Ramos (cell line): Measurements from ENCODE around the gene MSH2.
"Not testable (repeated sequence)": the region's sequence is repeated elsewhere in the genome, so short reads cannot be mapped to it uniquely, and the experiment has no call there.

Source experiments
- in situ Hi-C: fragments of 300-500 bp; cut with MboI; formaldehyde crosslinking; loops from one replicate; pipeline ENCODE4 v1.14.3; 2022; ENCODE audit warnings: low sequenced_read_pairs; ENCODE audit not compliant: unreplicated experiment

The MSH2 gene

DNA sequence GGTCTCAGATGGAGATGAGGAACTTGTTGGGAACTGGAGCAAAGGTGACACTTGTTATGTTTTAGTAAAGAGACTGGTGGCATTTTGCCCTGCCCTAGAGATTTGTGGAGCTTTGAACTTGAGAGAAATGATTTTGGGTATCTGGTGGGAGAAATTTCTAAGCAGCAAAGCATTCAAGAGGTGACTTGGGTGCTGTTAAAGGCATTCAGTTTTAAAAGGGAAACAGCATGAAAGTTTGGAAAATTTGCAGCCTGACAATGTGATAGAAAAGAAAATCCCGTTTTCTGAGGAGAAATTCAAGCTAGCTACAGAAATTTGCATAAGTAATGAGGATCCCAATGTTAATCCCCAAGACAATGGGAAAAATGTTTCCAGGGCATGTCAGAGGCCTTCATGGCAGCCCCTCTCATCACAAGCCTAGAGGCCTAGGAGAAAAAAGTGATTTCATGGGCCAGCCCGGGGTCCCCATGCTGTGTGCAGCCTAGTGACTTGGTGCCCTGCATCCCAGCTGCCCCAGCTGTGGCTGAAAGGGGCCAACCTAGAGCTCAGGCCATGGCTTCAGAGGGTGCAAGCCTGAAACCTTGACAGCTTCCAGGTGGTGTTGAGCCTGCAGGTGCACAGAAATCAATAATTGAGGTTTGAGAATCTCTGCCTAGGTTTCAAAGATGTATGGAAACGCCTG, 3.8 kb downstream of the MSH2 start:
- in situ Hi-C loops: not testable (repeated sequence)

DNA sequence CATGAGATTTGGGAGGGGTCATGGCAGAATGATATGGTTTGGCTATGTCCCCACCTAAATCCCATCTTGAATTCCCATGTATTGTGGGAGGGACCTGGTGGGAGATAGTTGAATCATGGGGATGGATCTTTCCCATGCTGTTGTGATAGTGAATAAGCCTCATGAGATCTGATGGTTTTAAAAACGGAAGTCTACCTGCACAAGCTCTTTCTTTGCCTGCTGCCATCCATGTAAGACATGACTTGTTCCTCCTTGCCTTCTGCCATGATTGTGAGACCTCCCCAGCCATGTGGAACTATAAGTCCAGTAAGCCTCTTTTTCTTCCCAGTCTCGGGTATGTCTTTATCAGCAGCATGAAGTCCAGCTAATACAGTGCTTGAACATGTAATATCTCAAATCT, 5.0 kb downstream of the MSH2 start:
- in situ Hi-C loops: not testable (repeated sequence)

DNA sequence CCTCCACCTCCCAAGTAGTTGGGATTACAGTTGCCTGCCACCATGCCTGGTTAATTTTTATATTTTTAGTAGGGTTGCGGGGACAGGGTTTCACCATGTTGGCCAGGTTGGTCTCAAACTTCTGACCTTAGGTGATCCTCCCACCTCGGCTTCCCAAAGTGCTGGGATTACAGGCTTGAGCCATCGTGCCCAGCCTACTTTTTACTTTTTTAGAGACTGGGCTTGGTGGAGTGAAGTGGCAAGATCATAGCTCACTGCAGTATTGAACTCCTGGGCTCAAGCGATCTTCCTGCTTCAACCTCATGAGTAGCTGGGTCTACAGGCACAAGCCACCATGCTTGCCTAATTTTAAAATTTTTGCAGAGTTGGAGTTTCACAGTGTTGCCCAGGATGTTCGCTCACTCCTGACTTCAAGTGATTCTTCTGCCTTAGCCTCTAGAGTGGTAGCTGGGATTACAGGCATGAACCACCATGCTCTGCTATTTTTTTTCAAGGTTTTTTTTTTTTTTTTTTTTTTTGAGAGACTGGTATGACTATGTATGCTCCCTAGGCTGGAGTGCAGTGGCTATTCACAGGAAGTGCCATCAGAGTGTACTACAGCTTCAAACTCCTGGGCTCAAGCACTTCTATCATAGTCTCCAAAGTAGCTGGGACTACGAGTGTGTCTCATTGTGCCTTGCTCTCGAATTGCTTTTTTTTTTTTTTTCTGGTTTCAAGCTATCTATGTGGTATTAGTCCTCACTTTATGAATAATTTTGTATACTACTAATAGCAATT, 11.9 kb downstream of the MSH2 start:
- in situ Hi-C loops: no loop called here

DNA sequence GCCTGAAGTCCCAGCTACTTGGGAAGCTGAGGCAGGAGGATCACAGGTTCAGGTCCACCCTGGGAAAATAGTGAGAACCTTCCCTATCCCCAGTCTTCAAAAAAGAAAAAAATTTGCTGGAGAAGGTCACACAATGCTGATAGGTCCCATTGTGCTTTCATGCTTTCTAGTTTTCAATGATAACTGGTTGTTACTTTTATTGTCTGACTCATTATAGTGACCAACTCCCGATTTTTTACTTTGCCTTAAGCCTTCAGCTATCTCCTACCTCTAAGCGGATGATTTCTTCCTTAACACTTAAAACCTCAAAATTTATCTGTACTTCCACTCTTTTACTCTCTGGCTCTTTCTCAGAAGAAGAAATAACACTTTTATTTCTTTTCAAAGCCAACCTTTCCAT, 17.3 kb downstream of the MSH2 start:
- in situ Hi-C loops: no loop called here

DNA sequence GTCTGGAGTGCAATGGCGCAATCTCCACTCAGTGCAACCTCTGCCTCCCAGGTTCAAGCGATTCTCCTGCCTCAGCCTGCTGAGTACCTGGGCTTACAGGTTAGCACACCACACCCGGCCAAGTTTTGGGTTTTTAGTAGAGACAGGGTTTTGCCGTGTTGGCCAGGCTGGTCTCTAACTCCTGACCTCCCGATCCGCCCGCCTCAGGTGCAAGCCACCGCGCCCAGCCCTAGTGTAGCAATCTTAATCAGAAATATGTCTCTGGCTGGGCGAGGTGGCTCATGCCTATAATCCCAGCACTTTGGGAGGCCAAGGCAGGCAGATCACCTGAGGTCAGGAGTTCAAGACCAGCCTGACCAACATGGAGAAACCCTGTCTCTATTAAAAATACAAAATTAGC, 17.7 kb downstream of the MSH2 start:
- in situ Hi-C loops: not testable (repeated sequence)

DNA sequence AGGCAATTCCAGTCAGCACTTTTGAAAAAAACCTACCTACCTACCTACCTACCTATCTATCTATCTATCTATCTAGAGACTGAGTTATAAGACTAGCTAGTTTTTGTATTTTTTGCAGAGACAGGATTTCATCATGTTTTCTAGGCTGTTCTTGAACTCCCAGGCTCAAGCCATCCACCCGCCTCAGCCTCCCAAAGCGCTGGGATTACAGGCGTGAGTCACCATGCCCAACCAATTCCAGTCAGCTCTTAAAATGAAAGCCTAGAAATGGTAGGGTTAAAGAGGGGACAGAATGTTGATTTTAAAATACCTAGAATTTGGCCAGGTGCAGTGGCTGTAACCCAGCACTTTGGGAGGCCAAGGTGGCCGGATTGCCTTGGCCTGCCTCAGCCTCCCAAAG, 19.1 kb downstream of the MSH2 start:
- in situ Hi-C loops: no loop called here

DNA sequence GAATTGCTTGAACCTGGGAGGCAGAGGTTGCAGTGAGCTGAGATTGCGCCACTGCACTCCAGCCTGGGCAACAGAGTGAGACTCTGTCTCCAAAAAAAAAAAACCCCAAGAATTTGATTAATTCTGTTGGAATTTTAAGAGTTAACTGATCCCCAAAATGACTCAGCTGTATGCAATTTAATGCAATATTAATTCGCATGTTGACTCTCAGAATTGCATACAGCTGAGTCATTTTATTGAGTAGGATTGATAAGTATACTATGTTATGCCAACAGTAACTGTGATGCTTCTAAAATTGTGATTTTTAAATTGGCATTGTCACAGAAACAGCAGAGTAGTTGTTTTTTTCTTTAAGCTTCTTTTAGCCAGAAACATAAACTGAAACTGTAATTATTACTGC, 19.6 kb downstream of the MSH2 start:
- in situ Hi-C loops: no loop called here

DNA sequence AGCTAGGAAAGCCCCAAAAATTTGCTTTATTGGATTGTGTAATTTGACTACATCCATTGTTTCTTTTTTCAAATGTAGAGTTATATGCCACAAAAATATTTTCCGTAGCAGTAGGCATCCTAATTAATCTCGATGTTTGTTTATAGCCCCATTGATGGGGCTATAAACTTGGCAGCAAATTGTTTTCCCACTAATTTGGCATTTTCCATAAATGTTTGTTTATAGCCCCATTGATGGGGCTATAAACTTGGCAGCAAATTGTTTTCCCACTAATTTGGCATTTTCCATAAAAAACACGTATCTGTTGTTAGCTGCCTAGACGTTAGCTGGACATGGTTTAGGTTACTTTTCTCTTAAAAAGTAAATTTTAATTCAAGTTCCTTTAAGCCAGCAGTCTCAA, 23.8 kb downstream of the MSH2 start:
- in situ Hi-C loops: no loop called here

DNA sequence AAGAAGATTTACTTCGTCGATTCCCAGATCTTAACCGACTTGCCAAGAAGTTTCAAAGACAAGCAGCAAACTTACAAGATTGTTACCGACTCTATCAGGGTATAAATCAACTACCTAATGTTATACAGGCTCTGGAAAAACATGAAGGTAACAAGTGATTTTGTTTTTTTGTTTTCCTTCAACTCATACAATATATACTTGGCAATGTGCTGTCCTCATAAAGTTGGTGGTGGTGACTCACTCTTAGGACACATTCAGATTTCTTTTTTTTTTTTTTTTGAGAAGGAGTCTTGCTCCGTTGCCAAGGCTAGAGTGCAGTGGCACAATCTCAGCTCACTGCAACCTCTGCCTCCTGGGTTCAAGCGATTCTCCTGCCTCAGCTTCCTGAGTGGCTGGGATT, 26.8 kb downstream of the MSH2 start:
- in situ Hi-C loops: loop anchor here (10.0 kb wide), 1 partner anchor 335 kb away; no protein-coding TSS in a partner anchor

DNA sequence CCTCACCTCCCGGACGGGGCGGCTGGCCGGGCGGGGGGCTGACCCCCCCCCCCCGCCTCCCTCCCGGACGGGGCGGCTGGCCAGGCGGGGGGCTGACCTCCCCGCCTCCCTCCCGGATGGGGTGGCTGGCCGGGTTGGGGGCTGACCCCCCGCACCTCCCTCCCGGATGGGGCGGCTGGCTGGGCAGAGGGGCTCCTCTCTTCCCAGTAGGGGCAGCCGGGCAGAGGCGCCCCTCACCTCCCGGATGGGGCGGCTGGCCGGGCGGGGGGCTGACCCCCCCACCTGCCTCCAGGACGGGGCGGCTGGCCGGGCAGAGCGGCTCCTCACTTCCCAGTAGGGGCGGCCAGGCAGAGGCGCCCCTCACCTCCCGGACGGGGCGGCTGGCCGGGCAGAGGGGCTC, 30.1 kb downstream of the MSH2 start:
- in situ Hi-C loops: loop anchor here (10.0 kb wide), 1 partner anchor 332 kb away; no protein-coding TSS in a partner anchor

DNA sequence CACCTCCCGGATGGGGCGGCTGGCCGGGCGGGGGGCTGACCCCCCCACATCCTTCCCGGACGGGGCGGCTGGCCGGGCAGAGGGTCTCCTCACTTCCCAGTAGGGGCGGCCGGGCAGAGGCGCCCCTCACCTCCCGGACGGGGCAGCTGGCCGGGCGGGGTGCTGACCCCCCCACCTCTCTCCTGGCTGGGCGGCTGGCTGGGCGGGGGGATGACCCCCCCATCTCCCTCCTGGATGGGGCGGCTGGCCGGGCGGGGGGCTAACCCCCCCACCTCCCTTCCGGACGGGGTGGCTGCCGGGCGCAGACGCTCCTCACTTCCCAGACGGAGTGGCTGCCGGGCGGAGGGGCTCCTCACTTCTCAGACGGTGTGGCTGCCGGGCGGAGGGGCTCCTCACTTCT, 30.5 kb downstream of the MSH2 start:
- in situ Hi-C loops: loop anchor here (10.0 kb wide), 1 partner anchor 331 kb away; no protein-coding TSS in a partner anchor

DNA sequence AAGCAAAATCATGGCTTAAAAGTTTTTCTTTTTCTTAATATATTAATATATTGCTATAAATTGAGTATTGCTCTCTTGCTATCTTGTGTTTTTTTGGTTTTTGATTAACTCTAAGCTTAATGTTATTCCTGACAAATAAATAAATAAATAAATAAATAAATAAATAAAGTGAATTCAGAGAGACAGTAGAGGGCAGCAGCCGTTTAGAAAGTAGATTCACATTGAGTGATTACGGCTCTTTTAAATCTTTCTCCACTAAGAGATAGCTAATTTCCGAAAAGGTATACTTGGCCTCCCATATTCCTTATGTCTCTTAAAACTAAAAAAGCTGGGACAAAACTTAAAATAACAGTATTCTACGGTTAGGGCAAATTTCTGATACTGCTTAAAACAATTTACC, 34.3 kb downstream of the MSH2 start:
- in situ Hi-C loops: loop anchor here (10.0 kb wide), 1 partner anchor 328 kb away; no protein-coding TSS in a partner anchor

DNA sequence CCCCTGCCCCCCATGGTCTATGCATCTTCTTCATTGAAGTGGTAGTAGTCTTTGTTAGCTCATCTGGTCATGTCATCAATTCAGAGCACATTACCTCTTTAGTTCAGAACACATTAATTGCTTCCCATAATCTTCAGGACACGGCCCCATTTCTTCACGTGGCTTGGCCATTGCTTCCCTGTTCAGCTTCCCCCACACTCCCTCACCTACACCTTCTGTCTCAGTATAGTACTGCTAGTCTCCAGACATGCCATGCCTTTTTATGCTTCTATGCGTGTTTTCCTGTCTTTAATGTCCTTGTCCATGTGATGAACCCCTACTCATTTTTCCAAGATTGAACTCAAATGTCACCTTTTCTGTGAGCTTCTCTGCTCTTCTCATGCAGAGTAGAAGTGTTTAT, 35.1 kb downstream of the MSH2 start:
- in situ Hi-C loops: loop anchor here (10.0 kb wide), 1 partner anchor 327 kb away; no protein-coding TSS in a partner anchor

DNA sequence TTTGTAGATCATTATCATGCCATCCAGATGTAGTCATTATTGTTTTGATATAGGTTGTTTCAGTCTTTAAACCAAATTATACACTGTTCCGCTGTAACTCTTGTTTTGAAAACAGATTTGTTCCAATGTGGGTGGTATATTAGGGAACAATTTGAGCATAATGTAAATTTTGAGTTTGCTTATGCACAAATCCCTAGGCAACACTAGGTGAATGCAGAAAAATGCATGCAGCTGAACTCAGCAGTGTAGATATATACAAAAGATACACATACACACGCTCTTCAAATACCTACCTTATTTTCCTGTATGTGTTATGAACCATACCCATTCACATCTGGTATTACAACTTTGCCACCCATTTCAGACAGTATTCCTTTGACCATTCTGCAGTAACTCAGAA, 35.8 kb downstream of the MSH2 start:
- in situ Hi-C loops: loop anchor here (10.0 kb wide), 1 partner anchor 326 kb away; no protein-coding TSS in a partner anchor

DNA sequence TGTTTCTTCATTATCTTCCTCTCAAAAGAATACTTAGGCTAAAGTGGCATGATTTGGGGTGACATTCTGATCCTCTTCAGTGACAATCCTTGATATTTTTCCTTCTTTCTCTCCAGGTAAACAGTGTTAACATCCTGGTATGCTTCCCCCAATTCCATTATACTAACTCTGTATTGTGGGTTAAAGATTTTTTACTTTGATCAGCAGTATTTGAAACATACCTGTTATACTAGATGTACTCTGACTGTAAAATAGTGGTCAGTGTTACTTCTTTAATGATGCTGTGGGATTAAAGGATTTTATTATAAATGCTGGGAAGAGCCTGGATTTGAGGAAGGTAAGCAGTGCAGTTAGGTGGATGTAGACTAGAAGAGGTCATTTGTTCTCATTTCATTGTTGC, 48.8 kb downstream of the MSH2 start:
- in situ Hi-C loops: no loop called here

DNA sequence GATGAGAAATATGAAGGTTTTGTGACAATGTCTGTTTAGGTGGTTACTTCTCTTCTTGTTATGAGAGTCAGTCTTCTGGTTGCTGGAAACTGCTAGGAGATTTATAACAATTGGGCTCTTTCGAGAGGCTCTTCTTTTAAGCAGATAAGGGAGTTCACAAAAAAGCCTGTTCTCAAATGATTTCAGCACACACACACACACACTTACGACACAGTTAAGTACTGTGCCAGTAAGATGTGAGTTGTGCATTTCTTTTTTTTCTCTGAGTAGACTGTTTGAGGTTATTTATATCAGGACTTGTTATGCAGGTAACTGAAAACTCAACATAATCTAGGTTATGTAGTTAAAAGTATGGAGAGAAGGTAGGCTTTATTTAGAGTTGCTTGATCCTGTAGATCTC, 49.8 kb downstream of the MSH2 start:
- in situ Hi-C loops: no loop called here

DNA sequence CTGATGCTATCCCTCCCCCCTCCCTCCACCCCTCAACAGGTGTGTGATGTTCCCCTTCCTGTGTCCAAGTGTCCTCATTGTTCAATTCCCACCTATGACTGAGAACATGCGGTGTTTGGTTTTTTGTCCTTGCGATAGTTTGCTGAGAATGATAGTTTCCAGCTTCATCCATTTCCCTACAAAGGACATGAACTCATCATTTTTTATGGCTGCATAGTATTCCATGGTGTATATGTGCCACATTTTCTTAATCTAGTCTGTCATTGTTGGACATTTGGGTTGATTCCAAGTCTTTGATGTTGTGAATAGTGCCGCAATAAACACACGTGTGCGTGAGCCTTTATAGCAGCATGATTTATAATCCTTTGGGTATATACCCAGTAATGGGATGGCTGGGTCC, 51.9 kb downstream of the MSH2 start:
- in situ Hi-C loops: not testable (repeated sequence)

DNA sequence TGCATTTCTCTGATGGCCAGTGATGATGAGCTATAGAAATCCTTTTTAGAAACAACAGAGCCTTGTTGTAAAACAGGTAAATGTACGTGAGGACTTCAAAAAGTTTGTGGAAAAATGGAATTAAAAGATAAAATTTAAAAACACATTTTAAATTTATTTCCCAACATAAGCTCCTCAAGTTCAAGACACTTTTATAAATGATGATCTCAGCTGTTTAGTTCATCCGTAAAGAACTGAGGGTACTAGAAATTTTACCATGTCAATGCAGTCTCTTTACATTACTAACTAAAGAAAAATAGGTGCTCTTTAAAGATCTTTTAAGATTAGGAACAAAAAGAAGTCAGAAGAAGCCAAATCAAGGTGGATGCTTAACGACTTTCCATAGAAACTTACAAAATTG, 52.5 kb downstream of the MSH2 start:
- in situ Hi-C loops: no loop called here

DNA sequence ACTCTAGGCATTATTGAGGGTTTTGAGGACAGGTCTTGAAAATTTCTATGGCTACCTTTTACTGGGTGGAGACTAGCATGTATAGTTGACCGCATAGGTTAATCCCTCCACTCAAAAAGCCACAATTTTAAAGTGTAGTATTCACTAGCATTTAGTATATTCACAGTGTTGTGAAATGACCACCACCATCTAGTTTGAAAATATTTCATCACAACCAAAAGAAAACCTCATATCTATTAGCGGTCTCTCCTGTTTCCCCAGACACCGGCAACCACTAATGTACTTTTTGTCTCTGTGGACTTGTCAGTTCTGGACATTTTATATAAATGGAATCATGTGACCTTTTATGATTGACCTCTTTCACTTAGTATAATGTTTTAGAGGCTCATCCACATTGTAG, 53.9 kb downstream of the MSH2 start:
- in situ Hi-C loops: no loop called here

DNA sequence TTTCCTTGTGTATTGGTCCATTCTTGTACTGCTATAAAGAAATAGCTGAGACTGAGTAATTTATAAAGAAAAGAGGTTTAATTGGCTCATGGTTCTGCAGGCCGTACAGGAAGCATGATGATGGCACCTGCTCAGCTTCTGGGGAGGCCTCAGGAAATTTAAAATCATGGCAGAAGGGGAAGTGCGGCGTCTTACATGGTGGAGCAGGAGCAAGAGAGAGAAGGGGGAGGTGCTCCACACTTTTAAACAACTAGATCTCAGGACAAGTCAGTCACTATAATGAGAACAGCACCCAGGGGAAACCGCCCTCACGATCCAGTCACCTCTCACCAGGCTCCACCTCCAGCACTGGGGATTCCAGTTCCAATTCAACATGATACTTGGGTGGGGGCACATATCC, 54.3 kb downstream of the MSH2 start:
- in situ Hi-C loops: no loop called here

DNA sequence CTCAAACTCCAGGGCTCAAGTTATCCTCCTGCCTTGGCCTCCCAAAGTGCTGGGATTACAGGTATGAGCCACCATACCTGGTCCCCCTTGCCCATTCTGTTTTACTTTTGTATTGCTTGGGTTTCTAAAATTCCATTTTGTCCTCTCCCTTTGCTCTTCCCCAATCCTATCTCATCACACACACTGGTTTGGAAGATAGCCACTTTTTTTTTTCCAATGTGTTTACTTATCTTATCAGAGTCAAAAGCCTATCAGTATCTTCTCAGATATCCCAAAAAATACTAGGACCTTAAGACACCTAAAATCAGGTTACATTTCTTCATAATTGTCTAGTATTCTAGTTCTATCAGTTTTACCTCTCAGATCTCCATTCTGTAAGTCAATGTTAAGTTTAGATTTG, 56.1 kb downstream of the MSH2 start:
- in situ Hi-C loops: no loop called here

DNA sequence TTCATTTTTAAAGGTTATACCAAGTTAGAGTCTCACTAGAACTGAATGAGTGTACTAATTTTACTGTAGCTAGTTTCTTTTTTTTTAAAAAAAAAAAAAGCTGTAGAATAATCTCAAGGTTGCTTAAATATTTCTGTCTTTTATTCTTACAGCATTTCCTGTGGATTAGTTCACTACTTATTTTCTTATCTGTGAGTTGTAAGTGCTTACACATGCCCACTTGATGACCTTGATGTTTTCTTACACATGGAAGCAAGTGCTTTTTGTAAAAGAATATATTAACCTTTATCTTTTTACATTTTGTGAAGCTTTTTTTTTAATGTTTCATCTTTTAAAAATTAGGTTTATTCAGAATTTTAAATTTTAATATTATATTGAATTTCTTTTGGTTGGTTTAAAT, 57.8 kb downstream of the MSH2 start:
- in situ Hi-C loops: no loop called here
